Activated naive CD4-positive, alpha-beta T cell treated with anti-CD3 and anti-CD28 coated beads for 36 hours (primary cell): ENCODE data around the gene TMEM171. TPM values are rescaled to one million over a fixed set of nuclear protein-coding genes. Genes with fewer than 3 reads are reported as not detected.
A peak's percentile ranks its signal among the peaks of the same experiment; 100 is the strongest.

Experiments
- CTCF ChIA-PET: fragments of 350-600 bp; sonication (Branson Sonifier 250); formaldehyde crosslinking; loops from one replicate; lab custom pipeline; 2021; ENCODE audit warnings: antibody characterized with exemption; lab: Charles Lee
- DNase-seq: peaks from one replicate; pipeline ENCODE4 v3.0.0-alpha.2; 2020
- H3K27ac Mint-ChIP-seq: one replicate; pipeline ENCODE4 v1.8.0; 2021; ENCODE audit warnings: mild to moderate bottlenecking, mixed read lengths
- H3K27me3 Mint-ChIP-seq: one replicate; pipeline ENCODE4 v1.8.0; 2021; ENCODE audit warnings: low read depth, mixed read lengths
- H3K36me3 Mint-ChIP-seq: one replicate; pipeline ENCODE4 v1.8.0; 2021; ENCODE audit warnings: low read depth, mixed read lengths
- H3K4me1 Mint-ChIP-seq: one replicate; pipeline ENCODE4 v1.8.0; 2021; ENCODE audit warnings: low read depth, mixed read lengths
- H3K4me3 Mint-ChIP-seq: one replicate; pipeline ENCODE4 v1.8.0; 2021; ENCODE audit warnings: mild to moderate bottlenecking, moderate library complexity, mixed read lengths
- H3K9me3 Mint-ChIP-seq: one replicate; pipeline ENCODE4 v1.8.0; 2021; ENCODE audit warnings: mixed read lengths
- intact Hi-C: fragments of 100-400 bp; cut with micrococcal nuclease; formaldehyde crosslinking; loops from one replicate; pipeline ENCODE4 v1.15.1; 2023
- total RNA-seq, 2 experiments: library from RNA; stranded (reverse); gene quantifications; one replicate each; pipeline ENCODE4 v1.2.3, GENCODE V29; 2021

Gene TMEM171
- total RNA-seq, 2 experiments from 2014 or later = not detected

DNA sequence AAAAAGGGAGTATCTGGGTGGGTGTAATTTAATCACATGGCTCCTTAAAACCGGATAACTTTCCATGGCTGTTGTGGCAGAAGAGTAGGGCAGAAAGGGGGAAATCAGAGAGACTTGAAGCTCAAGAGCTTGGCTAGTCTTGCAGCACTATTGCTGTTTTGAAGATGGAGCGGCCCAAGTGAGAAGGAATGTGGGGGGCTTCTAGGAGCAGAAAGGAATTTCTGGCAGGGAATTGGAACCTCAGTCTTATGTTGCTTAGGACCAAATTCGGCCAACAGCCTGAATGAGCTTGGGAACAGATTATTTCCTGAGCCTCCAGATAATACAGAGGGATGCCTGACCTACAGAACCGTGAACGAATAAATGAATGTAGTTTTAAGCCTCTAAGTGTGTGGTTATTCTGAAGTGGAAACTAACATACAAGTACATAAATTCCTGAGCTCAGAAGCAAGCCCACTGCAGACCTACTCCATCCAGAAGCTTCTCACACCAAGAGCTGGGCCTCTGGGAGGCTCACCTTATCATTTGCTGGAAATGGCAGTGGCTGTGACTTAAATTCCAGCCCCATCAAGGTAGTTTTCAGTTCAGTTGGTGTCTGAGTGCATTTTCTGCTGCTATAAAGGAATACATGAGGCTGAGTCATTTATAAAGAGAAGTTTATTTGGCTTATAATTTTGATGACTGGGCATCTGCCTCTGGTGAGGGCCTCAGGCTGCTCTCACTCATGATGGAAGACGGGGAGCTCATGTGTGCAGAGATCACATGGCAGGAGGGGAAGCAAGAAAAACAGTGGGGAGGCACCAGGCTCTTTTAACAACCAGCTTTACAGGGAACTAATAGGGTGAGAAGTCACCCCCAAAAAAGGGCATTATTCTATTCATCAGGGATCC, 37.3 kb downstream of the TMEM171 start:
- no peak overlapping the region for H3K4me3 Mint-ChIP-seq
- CTCF ChIA-PET = no interaction called here
- peaks cover 81% of the 10 kb centered on the region for H3K27me3 Mint-ChIP-seq
- H3K27ac Mint-ChIP-seq = no peak overlapping the region
- DNase-seq = no peak
- peaks cover 36% of the 10 kb centered on the region for H3K4me1 Mint-ChIP-seq
- intact Hi-C loops = no loop called here
- H3K9me3 Mint-ChIP-seq = no peaks in the 10 kb centered on the region
- H3K36me3 Mint-ChIP-seq = no peaks in the 10 kb centered on the region

- Mint-ChIP-seq H3K27ac (no peak overlapping the region), H3K9me3 (no peaks in the 10 kb centered on the region), H3K27me3 (peaks cover 81% of the 10 kb centered on the region), H3K4me1 (peaks cover 36% of the 10 kb centered on the region), H3K36me3 (no peaks in the 10 kb centered on the region), H3K4me3 (no peak overlapping the region)
- intact Hi-C loops = no loop called here
- DNase-seq = no peak
- CTCF ChIA-PET = interaction anchor here (0.6 kb wide), 1 partner anchor 75 kb away, joined by 3 read pairs; no protein-coding TSS in a partner anchor
Observed at GRCh38 chr5:73158313-73158712, 37.9 kb downstream of the TMEM171 start.

- no peak overlapping the region for H3K4me3 Mint-ChIP-seq
- no peaks in the 10 kb centered on the region for H3K36me3 Mint-ChIP-seq
- peaks cover 78% of the 10 kb centered on the region for H3K27me3 Mint-ChIP-seq
- DNase-seq = peak; percentile 95
- H3K9me3 Mint-ChIP-seq = no peaks in the 10 kb centered on the region
- no peak overlapping the region for H3K27ac Mint-ChIP-seq
- H3K4me1 Mint-ChIP-seq = peaks cover 36% of the 10 kb centered on the region
- intact Hi-C loops = loop anchor here (1.0 to 5.0 kb wide), 8 partner anchors 38 to 928 kb away; partner anchors contain the start of genes BTF3 and FOXD1
- CTCF ChIA-PET = interaction anchor here (0.7 to 1.2 kb wide), 2 partner anchors 9 to 62 kb away, joined by 3 to 4 read pairs; no protein-coding TSS in a partner anchor
Observed at GRCh38 chr5:73160239-73160671, 39.9 kb downstream of the TMEM171 start.

- H3K27me3 Mint-ChIP-seq = peaks cover 82% of the 10 kb centered on the region
- intact Hi-C loops = no loop called here
- no peak overlapping the region for H3K27ac Mint-ChIP-seq
Observed at GRCh38 chr5:73170522-73170921, 50.1 kb downstream of the TMEM171 start.

DNA sequence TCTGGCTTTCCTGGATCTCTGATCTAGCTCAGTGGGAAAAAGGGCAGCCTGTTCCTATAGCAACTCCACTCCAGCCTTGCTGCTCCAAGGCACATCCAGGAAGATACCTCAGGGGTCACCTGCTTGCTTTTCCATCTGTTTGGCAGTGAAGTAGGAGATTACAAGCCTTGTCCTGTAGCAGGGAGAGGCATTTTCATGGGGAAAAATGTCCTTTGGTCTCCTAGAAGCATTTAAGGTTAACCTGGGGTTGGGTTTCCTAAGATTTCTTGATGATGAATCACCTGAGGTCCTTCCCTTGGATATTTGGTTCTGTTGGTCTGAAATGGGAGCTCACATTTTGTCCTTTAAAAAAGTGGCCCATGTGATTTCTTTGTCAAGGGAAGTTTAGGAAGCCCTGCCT, 51.1 kb downstream of the TMEM171 start:
- intact Hi-C loops = no loop called here
- Mint-ChIP-seq H3K4me1 (peaks cover 3% of the 10 kb centered on the region), H3K9me3 (no peaks in the 10 kb centered on the region), H3K27me3 (peaks cover 80% of the 10 kb centered on the region), H3K27ac (no peak overlapping the region), H3K36me3 (no peaks in the 10 kb centered on the region), H3K4me3 (no peak overlapping the region)
- CTCF ChIA-PET = interaction anchor here (1.3 to 2.2 kb wide), 6 partner anchors 8 to 32 kb away, joined by 3 to 7 read pairs (median 4); no protein-coding TSS in a partner anchor
- DNase-seq = no peak

More at GRCh38 chr5:73170522-73170921, 50.1 kb downstream of the TMEM171 start:
- Mint-ChIP-seq H3K36me3 (no peaks in the 10 kb centered on the region), H3K9me3 (no peaks in the 10 kb centered on the region), H3K4me3 (no peak overlapping the region), H3K4me1 (peaks cover 3% of the 10 kb centered on the region)
- DNase-seq = peak; percentile 50
- CTCF ChIA-PET = interaction anchor here (0.7 to 2.2 kb wide), 9 partner anchors 9 to 326 kb away, joined by 3 to 7 read pairs (median 4); no protein-coding TSS in a partner anchor

- CTCF ChIA-PET = interaction anchor here (1.0 kb wide), 1 partner anchor 22 kb away, joined by 5 read pairs; no protein-coding TSS in a partner anchor
Observed at GRCh38 chr5:73172951-73173350, 52.6 kb downstream of the TMEM171 start, which contains the start of gene TMEM174. Gene TMEM174, plus strand, starts transcription at chr5:73173193. Its CDS starts 51 bp downstream, at chr5:73173244.

DNA sequence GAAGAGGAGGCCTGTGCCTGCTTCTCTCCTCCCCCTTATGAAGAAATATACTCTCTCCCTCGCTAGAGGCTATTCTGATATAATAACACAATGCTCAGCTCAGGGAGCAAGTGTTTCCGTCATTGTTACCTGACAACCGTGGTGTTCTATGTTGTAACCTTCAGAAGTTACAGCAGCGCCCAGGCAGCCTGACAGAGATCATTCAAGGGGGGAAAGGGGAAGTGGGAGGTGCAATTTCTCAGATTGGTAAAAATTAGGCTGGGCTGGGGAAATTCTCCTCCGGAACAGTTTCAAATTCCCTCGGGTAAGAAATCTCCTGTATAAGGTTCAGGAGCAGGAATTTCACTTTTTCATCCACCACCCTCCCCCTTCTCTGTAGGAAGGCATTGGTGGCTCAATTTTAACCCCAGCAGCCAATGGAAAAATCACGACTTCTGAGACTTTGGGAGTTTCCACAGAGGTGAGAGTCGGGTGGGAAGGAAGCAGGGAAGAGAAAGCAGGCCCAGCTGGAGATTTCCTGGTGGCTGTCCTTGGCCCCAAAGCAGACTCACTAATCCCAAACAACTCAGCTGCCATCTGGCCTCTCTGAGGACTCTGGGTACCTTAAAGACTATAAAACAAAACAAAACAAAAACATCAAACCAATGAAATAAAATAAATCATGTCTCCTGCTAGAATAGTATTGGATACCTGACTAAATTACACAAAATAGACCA, 53.9 kb downstream of the TMEM171 start:
- CTCF ChIA-PET = no interaction called here
- Mint-ChIP-seq H3K4me3 (no peak overlapping the region), H3K27me3 (peaks cover 83% of the 10 kb centered on the region), H3K36me3 (no peaks in the 10 kb centered on the region), H3K9me3 (no peaks in the 10 kb centered on the region), H3K27ac (no peak overlapping the region), H3K4me1 (peaks cover 3% of the 10 kb centered on the region)
- intact Hi-C loops = no loop called here
- no peak for DNase-seq

More at GRCh38 chr5:73172951-73173350, 52.6 kb downstream of the TMEM171 start, which contains the start of gene TMEM174:
- Mint-ChIP-seq H3K36me3 (no peaks in the 10 kb centered on the region), H3K9me3 (no peaks in the 10 kb centered on the region), H3K4me1 (peaks cover 3% of the 10 kb centered on the region), H3K27ac (no peak within 1 kb of the TSS), H3K4me3 (no peak within 1 kb of the TSS), H3K27me3 (peaks cover 78% of the 10 kb centered on the region)
- intact Hi-C loops = no loop called here
- no peak for DNase-seq

DNA sequence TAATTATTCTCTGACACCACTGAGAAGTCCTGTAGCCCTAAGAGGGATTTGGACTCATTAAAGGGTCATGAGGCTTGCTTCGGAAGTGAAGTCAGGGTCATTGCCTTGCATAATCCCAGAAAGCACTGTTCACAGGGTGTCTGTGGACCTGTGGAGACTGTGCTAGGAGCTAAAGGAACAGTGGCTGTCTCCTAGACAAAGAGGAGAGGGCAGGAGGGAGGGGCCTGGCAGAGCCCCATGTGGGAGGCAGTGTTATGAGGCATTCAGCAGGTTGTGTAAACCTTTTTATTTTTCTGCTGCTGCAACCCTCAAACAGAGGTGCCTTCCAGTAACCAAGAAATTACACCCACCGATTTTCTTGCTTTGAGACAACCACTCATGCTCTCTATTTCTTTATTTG, 55.9 kb downstream of the TMEM171 start:
- Mint-ChIP-seq H3K4me3 (no peak overlapping the region), H3K27me3 (peaks cover 81% of the 10 kb centered on the region), H3K36me3 (no peaks in the 10 kb centered on the region), H3K27ac (no peak overlapping the region), H3K9me3 (no peaks in the 10 kb centered on the region), H3K4me1 (no peaks in the 10 kb centered on the region)
- intact Hi-C loops = no loop called here
- CTCF ChIA-PET = no interaction called here
- no peak for DNase-seq

DNA sequence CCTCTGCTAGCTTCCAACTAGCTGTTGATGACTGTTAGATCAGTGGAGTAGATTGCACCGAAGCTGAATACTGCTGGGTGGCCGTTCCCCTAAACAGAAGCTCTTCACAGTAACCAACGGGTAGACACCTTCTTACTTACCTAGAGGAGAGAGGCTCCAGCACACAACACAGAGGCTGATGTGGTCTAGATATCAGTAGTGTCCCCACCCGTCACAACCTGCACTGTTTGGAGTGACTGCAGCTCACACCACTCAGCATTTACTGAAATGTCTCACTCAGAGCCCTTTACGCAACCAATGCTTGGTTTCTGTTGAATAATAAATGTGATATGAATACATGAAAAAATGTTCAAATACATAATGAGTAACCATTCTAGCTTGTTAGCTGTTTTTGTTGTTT, 57.9 kb downstream of the TMEM171 start:
- intact Hi-C loops = no loop called here
- Mint-ChIP-seq H3K9me3 (no peaks in the 10 kb centered on the region), H3K4me1 (no peaks in the 10 kb centered on the region), H3K27ac (no peak overlapping the region), H3K36me3 (no peaks in the 10 kb centered on the region), H3K27me3 (peaks cover 65% of the 10 kb centered on the region), H3K4me3 (no peak overlapping the region)
- CTCF ChIA-PET = no interaction called here
- DNase-seq = no peak

DNA sequence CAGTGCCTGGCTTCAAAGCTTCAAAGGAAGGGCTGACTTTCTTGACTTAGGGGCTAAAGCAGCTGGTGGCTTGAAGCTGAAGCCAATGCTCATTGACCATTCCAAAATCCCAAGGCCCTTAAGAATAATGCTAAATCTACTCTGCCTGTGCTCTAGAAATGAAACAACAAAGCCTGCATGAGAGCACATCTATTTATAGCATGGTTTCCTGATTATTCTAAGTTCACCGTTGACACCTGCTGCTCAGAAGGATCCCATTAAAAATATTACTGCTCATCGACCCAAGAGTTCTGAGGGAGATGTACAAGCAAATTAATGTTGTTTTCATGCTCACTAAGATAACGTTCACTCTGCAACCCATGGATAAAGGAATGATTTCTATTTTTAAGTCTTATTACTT, 59.4 kb downstream of the TMEM171 start:
- Mint-ChIP-seq H3K27me3 (peaks cover 63% of the 10 kb centered on the region), H3K4me3 (no peak overlapping the region), H3K36me3 (no peaks in the 10 kb centered on the region), H3K4me1 (no peaks in the 10 kb centered on the region), H3K9me3 (peaks cover 5% of the 10 kb centered on the region), H3K27ac (no peak overlapping the region)
- intact Hi-C loops = no loop called here
- no peak for DNase-seq
- CTCF ChIA-PET = interaction anchor here (1.1 kb wide), 1 partner anchor 9 kb away, joined by 4 read pairs; no protein-coding TSS in a partner anchor

DNA sequence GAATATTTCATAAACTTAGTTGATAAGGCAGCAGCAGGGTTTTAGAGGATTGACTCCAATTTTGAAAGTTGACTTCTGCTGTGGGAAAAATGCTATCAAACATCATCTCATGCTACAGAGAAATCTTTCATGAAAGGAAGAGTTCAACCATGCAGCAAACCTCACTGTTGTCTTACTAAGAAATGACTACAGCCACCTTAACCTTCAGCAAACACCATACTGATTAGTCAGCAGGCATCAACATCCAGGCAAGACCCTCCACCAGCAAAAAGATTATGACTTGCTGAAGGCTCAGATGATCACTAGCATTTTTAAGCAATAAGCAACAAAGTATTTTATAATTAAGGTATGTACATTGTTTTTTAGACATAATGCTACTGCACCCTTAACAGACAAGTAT, 60.2 kb downstream of the TMEM171 start:
- Mint-ChIP-seq H3K36me3 (peaks cover 2% of the 10 kb centered on the region), H3K4me1 (no peaks in the 10 kb centered on the region), H3K27ac (no peak overlapping the region), H3K4me3 (no peak overlapping the region), H3K27me3 (peaks cover 64% of the 10 kb centered on the region), H3K9me3 (peaks cover 7% of the 10 kb centered on the region)
- intact Hi-C loops = no loop called here
- DNase-seq = no peak
- CTCF ChIA-PET = no interaction called here
